Measurements from ENCODE around the gene RRM2. TPM values are rescaled to one million over a fixed set of nuclear protein-coding genes. Genes with fewer than 3 reads are reported as not detected.

RRM2 gene
- total RNA-seq, 4 donors from 2014 or later, result 0.99 to 9.5 (median 1.8) TPM

GRCh38 chr2:10136101-10136934 lies 13.8 kb downstream of the RRM2 start:
- intact Hi-C loops (cut with DNase I; ENCODE audit: low total_unique reads), result no loop called here
- 82 to 86% methylated on average over 7 of the region's 7 CpGs for WGBS, 2 donors
- no peak overlapping the region for H3K4me3 ChIP-seq (ENCODE audit: low read depth, poor library complexity, severe bottlenecking)
- TF ChIP-seq POLR2A (IDR thresholded peaks at IDR 0.05) (no peak), CTCF (IDR thresholded peaks at IDR 0.05) (no peak)
- DNase-seq (ENCODE audit: low spot score in 2 of 2), result no peak

- 86 to 88% methylated on average over 10 of the region's 10 CpGs for WGBS, 2 donors
- H3K4me3 ChIP-seq (ENCODE audit: low read depth, poor library complexity, severe bottlenecking), result no peak overlapping the region
- DNase-seq (ENCODE audit: low spot score in 2 of 2), result no peak
- TF ChIP-seq POLR2A (IDR thresholded peaks at IDR 0.05) (no peak), CTCF (IDR thresholded peaks at IDR 0.05) (no peak)
- intact Hi-C loops (cut with DNase I; ENCODE audit: low total_unique reads), result no loop called here
Observed at GRCh38 chr2:10137053-10137843, 14.7 kb downstream of the RRM2 start.

GRCh38 chr2:10139536-10139935 lies 17.0 kb downstream of the RRM2 start:
- no peak overlapping the region for H3K4me3 ChIP-seq (ENCODE audit: low read depth, poor library complexity, severe bottlenecking)
- DNase-seq (ENCODE audit: low spot score in 2 of 2), result no peak
- WGBS, 2 donors, result 94 to 95% methylated on average over 6 of the region's 6 CpGs
- TF ChIP-seq CTCF (IDR thresholded peaks at IDR 0.05), result no peak
- no peak for TF ChIP-seq POLR2A (IDR thresholded peaks at IDR 0.05)
- intact Hi-C loops (cut with DNase I; ENCODE audit: low total_unique reads), result no loop called here

- DNase-seq (ENCODE audit: low spot score in 2 of 2), result no peak
- 84 to 91% methylated on average over 14 to 16 of the region's 16 CpGs for WGBS, 2 donors
- intact Hi-C loops (cut with DNase I; ENCODE audit: low total_unique reads), result no loop called here
- TF ChIP-seq CTCF (IDR thresholded peaks at IDR 0.05) (no peak), POLR2A (IDR thresholded peaks at IDR 0.05) (no peak)
- H3K4me3 ChIP-seq (ENCODE audit: low read depth, poor library complexity, severe bottlenecking), result no peak overlapping the region
Observed at GRCh38 chr2:10140841-10141610, 18.5 kb downstream of the RRM2 start.

- intact Hi-C loops (cut with DNase I; ENCODE audit: low total_unique reads), result no loop called here
- DNase-seq (ENCODE audit: low spot score in 2 of 2), result peak in 1 of 2 donors; percentile 83
- WGBS, 2 donors, result 82 to 84% methylated on average over 32 of the region's 32 CpGs
- TF ChIP-seq POLR2A (IDR thresholded peaks at IDR 0.05) (no peak), CTCF (IDR thresholded peaks at IDR 0.05) (no peak)
- no peak overlapping the region for H3K4me3 ChIP-seq (ENCODE audit: low read depth, poor library complexity, severe bottlenecking)
Observed at GRCh38 chr2:10141736-10142639, 19.4 kb downstream of the RRM2 start.
